GM18517 (cell line): ENCODE measurements around the gene DOCK1.

Source experiments
- ATAC-seq: cut with Tn5 transposase; IDR thresholded peaks from one replicate; pipeline ENCODE4 v1.9.1; 2021; ENCODE audit warnings: mild to moderate bottlenecking, moderate library complexity; ENCODE audit not compliant: unreplicated experiment

The DOCK1 gene

GRCh38 chr10:127132451-127132850 is 227.2 kb downstream of the DOCK1 start:
- no peak for ATAC-seq

- ATAC-seq, result no peak
Measured at GRCh38 chr10:127133225-127133624, 228.0 kb downstream of the DOCK1 start.

- ATAC-seq, result no peak
Measured at GRCh38 chr10:127133672-127134500, 228.7 kb downstream of the DOCK1 start.

- ATAC-seq, result no peak
Measured at GRCh38 chr10:127135844-127136577, 230.8 kb downstream of the DOCK1 start.

- ATAC-seq, result no peak
Measured at GRCh38 chr10:127137391-127137790, 232.2 kb downstream of the DOCK1 start.

- no peak for ATAC-seq
Measured at GRCh38 chr10:127142136-127142535, 236.9 kb downstream of the DOCK1 start.

GRCh38 chr10:127142856-127143255 is 237.6 kb downstream of the DOCK1 start:
- no peak for ATAC-seq

GRCh38 chr10:127145173-127145572 is 239.9 kb downstream of the DOCK1 start:
- no peak for ATAC-seq

GRCh38 chr10:127146661-127147060 is 241.4 kb downstream of the DOCK1 start:
- no peak for ATAC-seq

GRCh38 chr10:127148066-127148932 is 243.1 kb downstream of the DOCK1 start:
- ATAC-seq, result no peak

- ATAC-seq, result no peak
Measured at GRCh38 chr10:127148933-127149220, 243.6 kb downstream of the DOCK1 start.

GRCh38 chr10:127149501-127150081 is 244.4 kb downstream of the DOCK1 start:
- no peak for ATAC-seq

GRCh38 chr10:127150136-127150535 is 244.9 kb downstream of the DOCK1 start:
- ATAC-seq, result no peak

- no peak for ATAC-seq
Measured at GRCh38 chr10:127151541-127151940, 246.3 kb downstream of the DOCK1 start.

- ATAC-seq, result no peak
Measured at GRCh38 chr10:127151981-127152699, 246.9 kb downstream of the DOCK1 start.

- ATAC-seq, result no peak
Measured at GRCh38 chr10:127153181-127153580, 248.0 kb downstream of the DOCK1 start.

GRCh38 chr10:127154831-127155620 is 249.8 kb downstream of the DOCK1 start:
- no peak for ATAC-seq

- ATAC-seq, result no peak
Measured at GRCh38 chr10:127157089-127157488, 251.9 kb downstream of the DOCK1 start.

- no peak for ATAC-seq
Measured at GRCh38 chr10:127157506-127158200, 252.4 kb downstream of the DOCK1 start.
